Measurements from ENCODE around the gene ACAD10.
"Not testable (repeated sequence)": the region's sequence is repeated elsewhere in the genome, so short reads cannot be mapped to it uniquely, and the experiment has no call there.

The ACAD10 gene

DNA sequence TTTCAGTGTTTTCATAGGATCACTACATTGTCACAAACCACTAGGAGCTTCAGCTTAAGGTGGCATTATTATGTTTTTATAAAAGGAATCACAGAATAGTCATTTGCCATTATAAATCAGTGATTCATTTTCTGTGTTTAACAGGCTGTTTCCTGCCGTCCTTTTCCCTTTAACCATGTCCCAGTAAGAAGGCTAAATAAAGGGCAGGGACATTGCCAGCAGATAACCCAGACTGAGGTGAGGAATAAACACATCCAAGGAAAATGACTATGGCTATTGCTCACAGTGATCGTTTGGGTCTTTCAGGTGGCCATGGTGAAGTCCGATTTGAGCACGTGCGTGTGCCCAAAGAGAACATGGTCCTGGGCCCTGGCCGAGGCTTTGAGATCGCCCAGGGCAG lies 63.0 kb downstream of the ACAD10 start:
- DNase-seq (ENCODE audit: extremely low read depth in 1 of 2, low read depth in 1 of 2), result no peak

DNA sequence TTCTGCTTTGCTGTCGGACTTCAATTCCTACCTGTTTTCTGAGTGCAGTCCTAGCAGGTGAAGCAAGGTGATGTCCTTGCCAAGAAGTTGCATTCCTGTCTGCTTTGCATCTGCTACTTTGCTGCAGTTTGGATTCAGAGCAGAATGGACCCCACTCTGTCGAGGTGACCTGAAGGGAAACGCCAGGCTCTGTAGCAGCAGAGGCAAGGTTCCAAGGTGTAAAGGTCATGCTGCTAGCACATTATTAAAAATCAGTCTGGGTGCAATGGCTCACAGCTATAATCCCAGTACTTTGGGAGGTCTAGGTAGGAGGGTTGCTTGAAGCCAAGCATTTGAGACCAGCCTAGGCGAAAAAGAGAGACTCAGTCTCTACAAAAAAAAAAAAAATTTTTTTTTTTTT lies 63.5 kb downstream of the ACAD10 start:
- no peak for DNase-seq (ENCODE audit: extremely low read depth in 1 of 2, low read depth in 1 of 2)

DNA sequence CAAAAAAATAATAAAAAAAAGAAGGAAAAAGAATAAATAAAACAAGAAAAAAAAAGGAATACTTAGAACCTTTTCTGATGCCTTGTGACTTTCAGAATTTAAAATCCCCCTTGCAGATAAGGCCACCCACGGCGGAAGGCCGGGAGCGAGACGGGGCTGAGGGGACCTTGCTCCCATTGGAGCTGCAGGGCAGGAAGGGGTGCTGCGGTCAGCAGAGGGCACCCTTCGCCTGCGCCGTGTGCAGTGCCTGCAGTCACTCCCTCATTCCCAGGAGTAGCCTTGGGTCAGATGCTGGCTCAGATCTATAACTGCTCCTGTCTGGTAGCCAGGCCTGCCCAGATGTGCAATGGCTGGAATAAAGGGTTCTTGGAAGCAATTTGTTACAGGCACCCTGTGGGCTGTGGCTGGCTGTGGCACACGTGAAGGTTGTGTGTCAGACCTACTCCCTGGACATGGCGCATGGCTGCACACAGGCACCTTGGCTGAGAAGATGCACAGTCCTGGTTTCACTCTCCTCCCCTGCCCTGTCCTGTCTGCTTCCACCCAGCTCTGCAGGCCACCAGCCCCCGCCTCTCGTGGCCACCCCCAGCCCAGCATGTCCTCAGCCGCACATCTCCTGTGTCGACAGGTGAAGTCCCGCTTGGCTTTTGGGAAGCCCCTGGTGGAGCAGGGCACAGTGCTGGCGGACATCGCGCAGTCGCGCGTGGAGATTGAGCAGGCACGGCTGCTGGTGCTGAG lies 67.5 kb downstream of the ACAD10 start:
- DNase-seq (ENCODE audit: extremely low read depth in 1 of 2, low read depth in 1 of 2), result no peak

DNA sequence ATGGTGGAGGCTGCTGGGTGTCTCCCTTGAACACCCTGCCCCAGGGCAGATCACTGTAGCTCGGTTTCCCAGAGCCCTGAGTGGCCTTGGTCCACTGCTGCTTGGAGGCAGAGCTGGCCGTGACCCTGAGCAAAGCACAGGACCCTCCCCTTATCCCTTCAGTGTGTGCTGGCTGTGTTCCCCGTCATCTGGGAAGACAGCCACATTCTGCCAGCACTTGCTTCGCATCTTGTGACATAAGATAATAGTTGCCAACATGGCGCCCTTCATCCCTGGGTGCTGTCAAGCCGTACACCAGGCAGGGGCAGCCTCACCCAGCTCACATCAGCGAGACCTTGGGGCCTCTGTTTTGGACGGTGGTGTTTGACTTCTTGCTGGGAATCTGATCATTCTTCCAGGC lies 68.8 kb downstream of the ACAD10 start:
- no peak for DNase-seq (ENCODE audit: extremely low read depth in 1 of 2, low read depth in 1 of 2)

DNA sequence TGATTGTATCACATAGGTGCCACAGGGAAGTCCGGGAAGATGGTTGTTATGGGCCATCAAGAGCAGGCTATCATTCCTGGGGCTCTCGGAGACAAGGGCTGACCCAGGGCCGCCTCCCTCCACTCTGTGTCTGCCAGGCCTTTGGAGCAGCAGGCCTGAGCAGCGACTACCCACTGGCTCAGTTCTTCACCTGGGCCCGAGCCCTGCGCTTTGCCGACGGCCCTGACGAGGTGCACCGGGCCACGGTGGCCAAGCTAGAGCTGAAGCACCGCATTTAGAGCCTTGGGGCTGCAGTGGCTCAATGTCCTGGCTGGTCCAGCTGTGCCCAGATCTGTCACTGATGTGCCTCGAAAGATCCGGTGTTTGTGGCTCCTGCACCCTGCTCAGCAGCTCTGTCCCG lies 70.3 kb downstream of the ACAD10 start:
- no peak for DNase-seq (ENCODE audit: extremely low read depth in 1 of 2, low read depth in 1 of 2)

DNA sequence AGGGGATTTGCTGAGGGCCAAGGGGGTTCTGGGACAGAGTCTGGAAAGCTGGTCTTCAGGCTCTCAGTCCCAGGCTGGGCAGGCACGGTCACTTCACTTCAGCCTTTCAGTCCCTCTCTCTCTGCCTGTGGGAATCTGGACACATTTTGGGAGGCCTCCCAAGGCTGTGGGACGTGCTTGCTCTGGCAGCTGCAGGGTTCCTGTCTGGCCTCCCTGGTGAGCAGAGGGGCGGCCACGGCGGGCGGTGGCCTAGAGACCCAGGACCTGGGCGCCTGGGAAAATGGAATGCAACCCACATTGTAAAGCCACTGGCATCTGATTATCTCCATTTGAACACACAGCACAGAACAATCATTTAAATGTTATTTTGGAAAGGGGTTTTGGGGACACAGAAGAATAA lies 70.8 kb downstream of the ACAD10 start:
- no peak for DNase-seq (ENCODE audit: extremely low read depth in 1 of 2, low read depth in 1 of 2)

DNA sequence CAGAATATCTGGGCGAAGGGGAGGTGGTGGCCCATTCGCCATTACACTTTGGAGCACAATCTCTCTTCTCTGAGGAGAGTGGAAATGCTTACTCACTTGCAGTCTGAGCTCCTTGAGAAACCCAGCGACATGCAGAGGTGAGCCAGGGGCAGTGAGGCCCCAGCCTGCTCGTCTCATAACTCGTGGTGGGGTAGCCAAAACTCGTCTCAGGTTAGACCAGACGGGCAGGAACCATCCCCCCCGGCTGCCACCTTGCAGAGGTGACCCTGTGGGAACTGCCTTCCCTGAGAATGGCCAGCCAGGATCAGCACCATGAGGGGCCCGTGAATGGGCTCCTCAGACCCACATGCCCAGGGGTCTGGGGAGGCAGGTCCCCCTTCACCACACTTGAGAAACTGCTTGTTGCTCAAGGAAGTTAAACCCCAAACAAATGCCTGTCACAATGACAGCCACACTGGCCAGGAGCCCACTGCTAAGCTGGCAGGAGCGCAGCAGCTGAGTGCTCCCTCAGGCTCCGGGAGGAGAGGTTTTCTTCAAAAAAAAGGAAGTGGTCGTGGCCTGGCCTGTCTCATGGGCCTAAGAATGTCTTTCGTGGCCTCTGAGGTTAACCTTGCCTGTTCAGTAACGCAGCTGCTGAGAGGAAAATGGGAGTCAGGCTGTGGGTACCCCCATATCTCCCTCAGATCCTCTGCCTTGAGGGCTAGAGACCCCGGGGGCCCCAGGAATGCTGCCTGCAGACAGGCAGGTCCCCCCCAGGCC lies 71.7 kb downstream of the ACAD10 start:
- DNase-seq (ENCODE audit: extremely low read depth in 1 of 2, low read depth in 1 of 2), result no peak

DNA sequence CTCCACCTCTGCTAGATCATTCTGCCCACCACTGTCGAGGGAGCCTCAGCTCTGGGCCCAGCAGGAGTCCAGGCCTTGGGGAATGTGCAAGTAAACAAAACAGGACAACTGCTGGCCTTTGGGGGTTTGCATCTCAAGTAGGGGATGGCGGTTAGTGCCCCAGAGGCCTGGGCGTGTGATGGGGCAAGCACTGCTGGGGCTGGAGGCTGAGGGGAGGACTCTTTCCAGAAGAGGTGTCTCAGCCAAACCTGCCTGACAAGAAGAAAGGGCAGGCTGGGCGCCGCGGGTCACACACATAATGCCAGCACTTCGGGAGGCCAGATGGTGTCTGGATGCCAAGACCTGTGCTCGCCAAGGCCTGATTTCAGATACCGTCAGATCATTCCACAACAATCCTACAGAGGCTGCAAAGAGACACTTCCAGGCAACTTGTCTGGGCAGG lies 72.3 kb downstream of the ACAD10 start:
- DNase-seq (ENCODE audit: extremely low read depth in 1 of 2, low read depth in 1 of 2), result no peak

DNA sequence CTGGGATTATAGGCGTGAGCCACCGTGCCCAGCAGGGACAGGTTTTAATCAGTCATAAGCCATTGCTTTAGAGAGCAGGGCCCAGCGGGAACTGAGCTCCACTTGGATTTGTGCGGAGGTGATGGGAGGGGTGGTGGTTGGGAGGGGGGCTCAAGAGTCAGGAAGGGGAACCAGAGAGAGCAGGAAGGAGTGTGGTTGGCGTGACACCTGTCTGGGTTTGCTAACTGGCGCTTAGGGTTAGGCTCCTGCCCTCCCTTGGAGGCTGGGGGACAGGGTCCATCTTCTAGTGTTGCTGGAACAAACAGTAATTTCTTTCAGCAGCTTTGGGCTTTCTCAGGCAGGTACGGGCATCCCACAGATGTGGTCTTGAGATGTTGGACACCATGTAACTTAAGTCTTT lies 73.4 kb downstream of the ACAD10 start:
- DNase-seq (ENCODE audit: extremely low read depth in 1 of 2, low read depth in 1 of 2), result no peak

DNA sequence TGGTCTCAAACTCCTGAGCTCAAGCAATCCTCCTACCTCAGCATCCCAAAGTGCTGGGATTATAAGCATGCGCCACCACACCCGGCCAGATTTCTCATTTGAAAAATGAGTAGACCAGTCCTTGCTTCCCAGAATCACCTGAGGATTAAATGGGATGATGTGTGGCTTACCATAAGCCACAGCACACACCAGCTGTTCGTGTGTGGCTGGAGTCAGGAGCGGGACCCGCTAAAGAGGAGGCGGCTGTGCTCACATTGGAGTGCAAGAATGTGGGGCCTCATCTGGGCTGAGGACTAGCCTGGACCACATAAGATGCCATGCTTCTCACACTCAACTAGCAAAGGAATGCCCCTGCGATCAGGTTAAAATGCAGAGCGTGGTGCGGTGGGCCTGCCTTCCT lies 74.1 kb downstream of the ACAD10 start:
- DNase-seq (ENCODE audit: extremely low read depth in 1 of 2, low read depth in 1 of 2), result no peak

DNA sequence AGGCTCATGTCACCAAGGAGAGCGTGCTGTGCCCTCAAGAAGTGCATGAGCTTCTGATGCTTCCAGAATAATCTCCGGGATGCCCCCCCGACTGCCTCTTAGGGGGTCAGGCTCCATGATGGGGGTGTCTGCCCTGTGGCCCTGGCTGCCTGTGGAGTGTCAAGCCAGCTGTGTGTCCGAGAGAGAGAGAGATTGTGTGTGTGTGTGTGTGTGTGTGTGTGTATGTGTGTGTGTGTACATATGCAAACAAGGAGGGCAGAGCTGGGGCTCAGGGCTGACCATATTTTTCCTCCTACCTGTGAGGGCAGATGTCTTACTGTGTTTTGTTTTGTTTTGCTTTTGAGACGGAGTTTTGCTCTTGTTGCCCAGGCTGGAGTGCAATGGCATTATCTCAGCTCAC lies 75.2 kb downstream of the ACAD10 start:
- DNase-seq (ENCODE audit: extremely low read depth in 1 of 2, low read depth in 1 of 2), result no peak

DNA sequence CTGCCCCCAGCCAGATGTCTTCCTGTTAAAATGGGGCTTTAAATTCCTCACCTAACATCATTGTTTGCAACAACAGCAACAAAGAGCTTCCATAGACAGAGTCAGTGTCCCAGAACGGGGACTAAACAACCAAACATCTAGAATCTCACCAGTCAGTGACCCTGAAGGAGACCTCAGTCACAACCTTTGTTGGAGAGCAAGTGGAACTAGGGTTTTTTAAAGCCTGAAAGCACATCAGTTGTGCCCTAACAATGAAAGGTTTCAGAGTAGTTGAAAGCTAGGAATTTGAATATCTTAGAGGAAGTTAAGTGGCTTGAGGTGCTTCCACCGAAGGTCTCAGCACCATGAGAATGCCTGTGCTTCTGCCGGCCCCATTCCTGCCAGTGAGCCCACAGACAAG lies 75.9 kb downstream of the ACAD10 start:
- no peak for DNase-seq (ENCODE audit: extremely low read depth in 1 of 2, low read depth in 1 of 2)

DNA sequence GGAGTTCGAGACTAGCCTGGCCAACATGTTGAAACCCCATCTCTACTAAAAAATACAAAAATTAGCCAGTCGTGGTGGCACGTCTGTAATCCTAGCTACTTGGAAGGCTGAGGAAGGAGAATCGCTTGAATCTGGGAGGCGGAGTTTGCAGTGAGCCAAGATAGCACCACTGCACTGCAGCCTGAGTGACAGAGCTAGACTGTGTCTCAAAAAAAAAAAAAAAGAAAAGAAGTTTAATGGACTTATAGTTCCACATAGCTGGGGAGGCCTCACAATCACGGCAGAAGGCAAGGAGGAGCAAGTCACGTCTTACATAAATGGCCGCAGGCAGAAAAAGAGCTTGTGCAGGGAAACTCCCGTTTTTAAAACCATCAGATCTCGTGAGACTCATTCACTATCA lies 77.7 kb downstream of the ACAD10 start:
- DNase-seq (ENCODE audit: extremely low read depth in 1 of 2, low read depth in 1 of 2), result not testable (repeated sequence)

DNA sequence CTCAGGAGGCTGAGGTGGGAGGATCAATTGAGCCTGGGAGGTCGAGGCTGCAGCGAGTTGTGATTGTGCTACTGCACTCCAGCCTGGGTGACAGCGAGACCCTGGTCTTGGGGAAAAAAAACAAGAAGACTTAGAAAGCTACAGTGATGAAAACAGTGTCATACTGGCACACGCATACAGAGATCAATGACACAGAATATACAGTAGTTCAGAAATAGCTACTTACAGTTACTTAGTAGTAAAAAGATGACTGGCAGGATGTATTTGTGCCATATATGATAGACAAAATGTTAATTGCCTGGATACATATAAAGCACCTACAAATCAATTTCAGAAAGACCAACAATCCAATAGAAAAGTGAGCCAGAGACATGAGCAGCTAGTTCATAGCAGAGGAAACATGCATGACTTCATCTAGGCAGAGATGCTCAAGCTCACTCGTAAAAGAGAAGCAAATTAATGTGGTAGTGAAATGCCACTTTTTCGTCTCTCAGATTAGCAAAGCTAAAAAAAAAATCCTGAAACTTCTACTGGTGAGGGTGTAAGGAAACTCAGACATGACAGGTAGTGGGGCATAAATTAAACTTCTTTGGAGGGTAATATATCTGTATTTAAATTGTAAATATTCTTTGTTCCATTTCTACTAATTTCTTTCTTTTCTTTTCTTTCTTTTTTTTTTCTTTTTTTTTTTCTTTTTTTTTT lies 78.4 kb downstream of the ACAD10 start:
- DNase-seq (ENCODE audit: extremely low read depth in 1 of 2, low read depth in 1 of 2), result no peak

DNA sequence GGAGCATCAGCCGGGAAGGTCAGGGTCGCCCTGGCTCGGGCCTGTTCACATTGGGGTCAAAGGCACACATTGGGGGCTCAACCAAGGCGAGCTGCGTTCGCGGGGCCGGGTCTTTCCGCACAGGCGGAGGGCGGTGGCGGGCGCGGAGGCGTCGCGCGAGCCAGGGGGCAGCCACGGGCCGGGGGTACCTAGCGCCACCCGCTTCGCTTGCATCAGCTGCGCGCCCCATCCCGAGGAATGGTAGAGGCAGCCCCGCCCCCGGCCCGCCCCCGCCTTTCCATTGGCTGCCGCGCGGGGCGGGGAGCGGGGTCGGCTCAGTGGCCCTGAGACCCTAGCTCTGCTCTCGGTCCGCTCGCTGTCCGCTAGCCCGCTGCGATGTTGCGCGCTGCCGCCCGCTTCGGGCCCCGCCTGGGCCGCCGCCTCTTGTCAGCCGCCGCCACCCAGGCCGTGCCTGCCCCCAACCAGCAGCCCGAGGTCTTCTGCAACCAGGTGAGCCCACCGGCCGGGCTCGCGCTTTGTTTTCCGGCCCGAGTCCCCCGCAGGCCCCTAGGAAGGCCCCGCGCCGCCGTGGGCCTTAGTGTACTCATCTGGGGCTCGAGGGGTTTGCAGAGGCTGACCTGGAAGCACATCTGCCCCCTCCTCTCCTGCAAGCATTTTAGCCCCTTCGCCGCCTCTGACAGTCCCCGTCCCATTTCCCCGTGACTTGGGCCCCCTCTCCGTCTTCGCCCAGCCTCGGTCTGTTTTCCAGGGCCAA lies 80.9 kb downstream of the ACAD10 start, which contains the start of gene ALDH2:
ALDH2 (plus strand) TSS at position 326 of the 754 bp plus-strand sequence; CDS start at position 376, 50 bp downstream.
- no peak for DNase-seq (ENCODE audit: extremely low read depth in 1 of 2, low read depth in 1 of 2)

DNA sequence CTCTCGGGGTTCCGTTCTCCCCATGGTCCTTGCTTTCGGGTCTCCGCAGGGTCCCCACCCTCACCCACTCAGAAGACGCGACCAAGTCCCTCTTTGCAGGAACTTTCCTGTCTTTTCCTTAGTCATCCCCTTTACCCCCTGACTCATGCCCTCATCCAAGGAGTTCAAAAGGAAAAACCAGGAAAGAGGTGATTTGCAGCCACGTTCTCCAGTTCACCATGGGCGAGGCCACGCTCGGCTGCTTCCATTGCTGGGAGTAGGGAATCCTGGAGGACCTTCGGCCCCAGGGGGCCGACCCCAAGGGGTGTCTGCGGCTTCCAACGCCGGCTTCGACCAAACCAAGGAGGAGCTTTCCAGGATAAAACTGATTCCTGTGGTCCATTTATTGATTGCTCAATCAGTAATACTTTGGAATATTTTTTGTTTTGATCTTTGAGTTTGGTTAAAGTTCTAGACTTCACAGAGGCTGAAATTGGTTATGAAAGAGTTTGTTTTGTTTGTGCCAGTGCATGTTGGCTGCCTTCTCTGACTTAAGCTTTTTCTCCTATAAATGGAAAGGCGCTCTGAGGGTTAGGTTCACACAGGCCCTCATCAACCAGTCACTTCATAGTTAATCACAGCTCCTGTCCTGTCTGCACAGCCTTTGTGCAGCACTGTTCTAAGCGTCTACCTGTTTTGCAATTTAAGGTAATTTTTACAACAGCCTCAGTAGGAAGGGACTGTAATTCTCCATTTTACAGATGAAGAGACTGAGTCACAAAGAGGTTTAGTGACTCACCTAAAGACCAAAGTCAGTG lies 81.7 kb downstream of the ACAD10 start:
- DNase-seq (ENCODE audit: extremely low read depth in 1 of 2, low read depth in 1 of 2), result no peak

DNA sequence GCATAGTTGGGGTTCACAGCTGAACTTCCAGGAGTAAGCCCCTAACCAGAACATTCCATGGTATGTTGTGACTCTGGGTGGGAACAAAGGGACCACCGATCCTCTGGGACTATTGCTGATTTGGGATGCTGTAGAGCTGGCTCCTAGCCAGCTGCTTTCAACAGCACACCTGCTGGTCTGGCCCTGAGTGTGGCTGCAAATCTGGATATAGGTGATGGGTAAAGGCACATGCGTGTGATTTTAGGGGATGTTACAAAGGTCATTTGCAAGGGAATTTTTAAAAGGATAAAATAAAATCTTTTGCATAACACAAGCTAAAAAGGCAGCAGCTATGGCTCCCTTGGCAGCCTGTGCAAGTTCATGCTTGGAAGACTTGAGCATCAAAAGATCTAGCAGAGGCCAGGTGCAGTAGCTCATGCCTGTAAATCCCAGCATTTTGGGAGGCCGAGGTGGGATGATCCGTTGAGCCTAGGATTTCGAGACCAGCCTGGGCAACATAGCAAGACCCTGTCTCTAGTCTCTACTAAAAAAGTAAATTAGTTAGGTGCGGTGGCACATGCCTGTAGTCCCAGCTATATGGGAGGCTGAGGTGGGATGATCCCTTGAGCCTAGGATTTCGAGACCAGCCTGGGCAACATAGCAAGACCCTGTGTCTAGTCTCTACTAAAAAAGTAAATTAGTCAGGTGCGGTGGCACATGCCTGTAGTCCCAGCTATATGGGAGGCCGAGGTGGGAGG lies 82.5 kb downstream of the ACAD10 start:
- DNase-seq (ENCODE audit: extremely low read depth in 1 of 2, low read depth in 1 of 2), result no peak

DNA sequence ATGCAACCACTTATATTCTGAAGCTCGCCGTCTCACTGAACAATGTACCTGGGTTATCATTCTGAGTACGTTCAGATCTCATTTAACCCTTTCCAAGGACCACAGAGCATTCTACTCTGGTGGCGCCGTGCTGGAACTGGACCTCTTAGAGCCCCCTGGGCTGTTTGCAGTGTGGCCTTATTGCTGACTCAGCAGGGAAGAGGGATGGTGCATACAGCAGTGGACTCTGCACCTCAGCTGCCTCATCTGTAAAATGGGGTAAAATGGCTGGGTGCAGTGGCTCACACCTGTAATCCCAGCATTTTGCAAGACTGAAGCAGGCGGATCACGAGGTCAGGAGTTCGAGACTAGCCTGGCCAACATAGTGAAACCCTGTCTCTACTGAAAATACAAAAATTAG lies 83.7 kb downstream of the ACAD10 start:
- DNase-seq (ENCODE audit: extremely low read depth in 1 of 2, low read depth in 1 of 2), result no peak

DNA sequence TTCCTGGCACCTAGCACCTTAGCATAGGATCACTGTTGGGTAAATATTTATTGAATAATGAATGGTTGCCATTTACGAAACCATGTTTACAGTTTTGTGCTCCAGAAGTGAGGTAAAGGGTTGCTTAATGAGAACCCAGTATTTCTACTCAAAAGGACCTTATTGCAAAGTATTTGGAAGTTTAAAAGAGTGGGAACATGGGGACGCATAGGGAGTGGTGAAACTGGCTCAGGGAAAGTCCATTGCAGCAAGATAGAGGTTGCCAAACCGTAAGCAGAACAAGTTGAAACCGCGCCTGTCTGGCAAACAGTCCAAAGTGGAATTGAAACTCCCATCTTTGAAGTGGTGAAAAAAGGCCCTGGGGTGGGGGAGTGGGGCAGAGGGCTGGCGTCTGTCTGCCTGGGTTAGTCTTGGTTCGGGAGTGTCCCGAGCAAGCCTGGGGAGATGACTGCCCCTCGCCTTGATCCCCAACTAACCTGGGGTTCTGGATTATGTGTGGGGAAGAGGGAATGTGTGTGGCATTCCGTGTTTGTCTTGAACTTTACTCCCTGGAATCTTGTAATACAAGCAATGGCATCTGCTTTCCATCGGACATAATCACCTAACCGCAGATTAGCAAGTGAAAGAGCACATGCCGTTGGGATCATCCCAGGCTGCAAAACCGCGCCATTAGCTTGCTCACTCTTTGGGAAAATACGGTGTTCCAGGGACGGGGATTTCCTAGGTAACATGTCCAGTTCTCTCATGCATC lies 88.1 kb downstream of the ACAD10 start:
- no peak for DNase-seq (ENCODE audit: extremely low read depth in 1 of 2, low read depth in 1 of 2)
